ENCODE measurements around the gene ITPRIPL1.

- TF ChIP-seq CTCF (IDR thresholded peaks at IDR 0.05; ENCODE audit: low read depth, low read length) = no peak
- TF ChIP-seq POLR2A (IDR thresholded peaks at IDR 0.05; ENCODE audit: extremely low read depth, insufficient read length) = no peak
- TF ChIP-seq MAX (IDR thresholded peaks at IDR 0.05; ENCODE audit: low read depth, low read length) = no peak
- no peak for TF ChIP-seq MYC (IDR thresholded peaks at IDR 0.05; ENCODE audit: low read depth, low read length)
Observed at GRCh38 chr2:96374211-96374951, 49.3 kb downstream of the ITPRIPL1 start.

Data from NB4 (cell line).